Islet precursor cell (in vitro differentiated cells): ENCODE measurements around the gene ANKHD1.

ENCODE experiments used
- DNase-seq: peaks from one replicate; pipeline ENCODE4 v3.0.0-alpha.2; 2018

The ANKHD1 gene

DNA sequence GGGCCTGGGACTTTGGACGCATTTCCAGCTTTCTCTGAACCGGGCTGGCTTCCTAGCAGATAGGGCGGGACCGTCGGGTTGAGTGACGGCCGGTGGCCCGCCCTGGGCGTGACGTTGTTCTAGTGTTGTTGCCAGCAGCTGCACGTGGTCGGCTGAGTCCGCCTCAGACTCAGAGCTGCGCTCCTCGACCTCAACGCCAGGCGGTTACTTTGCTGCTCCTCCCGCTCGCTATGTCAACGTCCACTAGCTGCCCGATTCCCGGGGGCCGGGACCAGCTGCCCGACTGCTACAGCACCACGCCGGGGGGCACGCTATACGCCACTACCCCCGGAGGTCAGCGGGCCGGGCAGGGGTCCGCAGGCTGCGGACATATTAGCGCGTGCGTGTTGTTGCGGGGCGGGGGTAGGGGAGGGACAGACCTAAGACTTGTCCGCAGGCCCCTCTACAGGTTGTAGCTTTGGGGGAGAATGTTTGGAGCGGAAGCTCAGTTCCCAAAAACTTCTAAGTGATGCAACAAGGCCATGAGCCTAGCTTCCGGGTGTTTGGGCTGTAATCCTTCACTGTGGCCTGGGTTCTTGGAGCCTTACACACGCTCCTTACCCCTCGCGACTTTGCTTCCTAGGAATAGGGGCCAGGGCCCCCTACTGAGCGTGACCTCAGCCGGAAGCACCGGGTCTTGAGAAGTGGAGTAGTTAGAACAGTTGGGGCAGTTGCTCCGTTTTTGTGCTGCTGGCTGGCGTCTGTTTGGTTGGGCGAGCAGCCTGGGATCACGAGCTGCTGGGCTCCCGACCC lies 146.1 kb downstream of the ANKHD1 start, which contains the start of gene EIF4EBP3:
EIF4EBP3 (plus strand) TSS at position 155 of the 792 bp plus-strand sequence; CDS start at position 231, 76 bp downstream.
- DNase-seq = peak; percentile 99

DNA sequence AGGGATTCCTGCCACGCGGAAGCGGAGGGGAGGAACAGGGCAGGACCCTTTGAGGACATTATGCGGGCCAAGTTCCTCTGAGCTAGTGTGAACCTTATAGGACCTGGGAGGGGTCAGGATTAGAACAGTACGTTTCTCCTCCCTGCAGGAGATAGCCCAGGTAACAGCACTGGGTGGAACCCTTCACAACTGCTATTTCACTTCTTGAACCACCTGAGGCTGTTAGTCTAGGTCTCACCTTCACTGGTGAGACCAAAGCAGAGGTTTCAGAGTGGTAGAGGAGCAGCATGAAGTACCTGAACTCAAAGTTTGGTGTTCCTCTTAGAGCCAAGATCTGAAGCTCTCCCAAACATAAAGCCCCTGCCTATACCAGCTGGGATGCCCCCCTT lies 146.7 kb downstream of the ANKHD1 start:
- DNase-seq = no peak

DNA sequence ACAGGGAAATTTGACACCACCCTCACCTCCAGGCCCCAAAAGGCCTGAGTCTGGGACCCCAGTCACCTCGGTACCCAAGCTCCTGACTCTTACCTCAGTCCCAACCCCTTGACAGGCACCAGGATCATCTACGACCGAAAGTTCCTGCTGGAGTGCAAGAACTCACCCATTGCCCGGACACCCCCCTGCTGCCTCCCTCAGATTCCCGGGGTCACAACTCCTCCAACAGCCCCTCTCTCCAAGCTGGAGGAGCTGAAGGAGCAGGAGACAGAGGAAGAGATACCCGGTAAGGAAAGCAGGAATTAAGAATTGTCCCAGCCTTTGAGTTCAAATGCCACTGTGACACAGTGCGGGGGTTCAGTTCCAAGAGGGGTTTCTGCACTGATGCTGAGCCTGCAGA lies 147.2 kb downstream of the ANKHD1 start:
- DNase-seq = no peak

DNA sequence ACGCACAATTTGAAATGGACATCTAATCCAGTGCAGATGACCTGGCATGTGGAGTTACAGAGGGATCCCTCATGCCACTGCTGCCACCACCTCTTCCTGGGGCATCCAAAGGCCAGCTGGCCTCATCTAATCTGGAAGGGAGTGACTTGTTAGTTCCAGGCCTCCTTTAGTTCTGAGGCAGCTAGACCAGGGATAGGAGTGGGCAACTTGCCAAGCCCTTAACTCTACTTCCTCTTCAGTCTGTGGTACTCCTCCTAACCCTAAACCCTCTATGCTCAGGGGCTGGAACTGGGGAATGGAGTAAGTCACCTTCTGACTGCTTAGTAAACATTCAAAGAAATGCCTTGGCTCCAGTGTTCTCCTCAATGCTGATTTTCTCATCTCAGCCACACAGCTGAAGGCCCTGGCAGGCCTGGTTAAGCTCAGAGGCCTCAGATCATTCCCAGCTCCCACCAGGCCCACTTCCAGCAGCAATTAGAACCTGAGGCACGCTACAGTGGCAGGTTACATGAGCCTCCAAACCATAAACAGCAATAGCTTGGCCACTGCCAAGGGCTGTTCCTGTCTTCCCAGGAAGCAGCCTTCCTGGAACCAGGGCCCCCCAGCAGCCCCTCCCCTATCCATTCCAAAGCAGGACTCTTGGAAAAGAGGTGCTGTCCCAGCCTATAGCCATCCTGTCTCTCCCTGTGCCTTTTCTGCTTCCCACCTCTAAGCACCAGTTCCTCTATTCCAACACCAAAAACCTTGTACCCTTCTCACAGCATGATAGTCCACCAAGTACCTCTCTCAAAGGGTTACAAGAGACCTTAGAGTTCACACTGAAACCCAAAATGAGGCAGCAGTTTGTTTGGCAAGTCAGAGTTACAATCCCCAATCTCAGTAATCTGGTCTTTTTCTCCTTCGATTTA lies 147.9 kb downstream of the ANKHD1 start:
- DNase-seq = no peak

DNA sequence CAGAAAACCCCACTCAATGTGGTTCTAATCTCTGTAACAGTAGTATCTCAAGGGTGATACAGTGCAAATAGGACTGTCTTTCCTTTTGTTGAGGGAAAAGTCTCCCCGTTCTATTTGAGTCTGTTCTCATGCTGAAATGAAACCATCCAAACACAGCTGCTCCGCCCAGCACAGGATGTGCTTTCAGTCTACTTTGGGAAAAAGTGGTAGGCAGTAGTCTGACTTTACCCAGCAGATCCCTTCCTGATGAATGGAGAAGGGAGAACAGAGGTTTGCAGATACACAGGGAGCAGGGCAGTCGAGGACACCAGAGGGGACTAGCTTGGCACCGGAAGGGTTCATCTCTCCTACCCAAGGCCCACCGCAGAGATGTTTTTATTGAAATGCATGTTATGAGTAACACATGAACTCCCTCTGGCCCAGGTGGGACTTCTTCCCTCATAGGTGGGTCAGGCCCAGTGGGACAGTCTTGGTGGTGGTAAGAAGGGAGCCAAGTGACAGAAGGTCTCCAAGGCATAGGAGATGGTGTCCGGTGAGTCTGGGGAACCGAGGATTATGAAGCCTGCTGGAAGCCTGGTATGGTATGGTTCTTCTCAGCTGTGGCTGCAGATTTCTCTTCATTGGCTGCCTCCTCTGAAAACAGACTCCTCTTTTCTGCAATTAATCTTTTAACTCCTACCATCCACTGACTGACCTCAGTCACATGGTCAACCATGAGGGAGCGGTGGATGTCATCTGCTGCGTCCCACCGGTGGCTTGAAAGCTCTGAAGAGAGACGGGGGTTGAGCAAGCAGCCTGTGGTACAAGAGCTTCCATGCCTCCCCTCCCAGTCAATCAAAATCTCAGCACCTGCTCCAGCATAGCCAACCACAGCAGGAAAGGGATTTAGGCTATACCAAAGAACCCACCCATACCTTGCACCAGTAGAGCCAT lies 148.8 kb downstream of the ANKHD1 start:
- DNase-seq = no peak

DNA sequence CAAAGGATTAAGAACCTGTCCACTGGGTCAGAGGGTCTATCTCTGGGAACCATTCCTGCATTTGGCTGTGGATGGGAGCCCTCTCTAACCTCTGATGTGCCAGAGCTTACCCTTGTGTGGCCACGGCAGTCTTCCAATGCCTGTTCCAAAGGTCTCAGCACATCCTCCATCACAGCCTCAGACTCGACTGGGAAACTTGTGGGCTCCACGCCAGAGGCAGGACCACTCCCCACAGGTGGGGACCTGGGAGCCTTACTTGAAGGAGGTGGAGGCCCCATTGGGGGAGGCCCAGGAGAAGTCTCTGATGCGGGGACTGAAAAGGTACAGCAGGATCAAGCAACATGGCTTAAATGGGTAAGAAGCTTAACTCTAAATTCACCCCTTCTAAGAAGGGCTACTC lies 150.2 kb downstream of the ANKHD1 start:
- no peak for DNase-seq

DNA sequence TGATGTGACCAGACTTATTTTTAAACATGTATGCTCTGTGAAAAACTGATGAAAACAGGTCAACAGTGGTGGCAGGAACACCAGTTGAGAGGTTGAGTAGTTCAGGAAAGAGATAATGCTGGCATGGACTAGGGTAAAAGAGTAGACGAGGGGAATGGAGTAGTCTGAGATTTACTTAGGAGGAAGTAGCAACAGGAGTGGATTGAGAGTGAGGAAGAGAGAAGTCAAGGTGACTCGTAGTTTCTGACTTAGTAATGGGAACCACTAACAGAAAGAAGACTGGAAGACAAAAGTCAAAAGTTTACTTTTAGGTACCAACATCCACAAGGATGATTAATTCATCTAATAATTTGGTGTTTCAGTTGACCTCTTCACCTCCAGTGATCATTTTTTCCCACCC lies 152.0 kb downstream of the ANKHD1 start:
- no peak for DNase-seq

DNA sequence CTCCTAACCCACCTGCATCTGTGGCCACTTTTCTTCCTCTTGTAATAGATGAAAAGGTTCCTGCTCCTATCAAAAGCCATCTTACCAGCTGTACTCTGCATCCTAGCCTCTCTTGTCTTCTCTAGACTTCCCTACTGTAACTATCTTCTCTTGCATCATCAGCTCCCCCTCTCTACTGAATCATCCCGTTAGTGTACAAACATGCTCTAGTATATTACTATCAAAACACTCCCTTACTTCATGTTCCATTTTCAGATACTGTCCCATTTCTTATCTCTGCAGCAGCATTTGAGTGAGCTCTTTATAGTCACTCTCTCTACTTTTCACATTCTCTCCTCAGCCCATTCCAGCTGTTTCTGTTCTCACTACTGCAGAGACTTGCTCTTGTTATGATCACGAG lies 152.8 kb downstream of the ANKHD1 start:
- DNase-seq = no peak

DNA sequence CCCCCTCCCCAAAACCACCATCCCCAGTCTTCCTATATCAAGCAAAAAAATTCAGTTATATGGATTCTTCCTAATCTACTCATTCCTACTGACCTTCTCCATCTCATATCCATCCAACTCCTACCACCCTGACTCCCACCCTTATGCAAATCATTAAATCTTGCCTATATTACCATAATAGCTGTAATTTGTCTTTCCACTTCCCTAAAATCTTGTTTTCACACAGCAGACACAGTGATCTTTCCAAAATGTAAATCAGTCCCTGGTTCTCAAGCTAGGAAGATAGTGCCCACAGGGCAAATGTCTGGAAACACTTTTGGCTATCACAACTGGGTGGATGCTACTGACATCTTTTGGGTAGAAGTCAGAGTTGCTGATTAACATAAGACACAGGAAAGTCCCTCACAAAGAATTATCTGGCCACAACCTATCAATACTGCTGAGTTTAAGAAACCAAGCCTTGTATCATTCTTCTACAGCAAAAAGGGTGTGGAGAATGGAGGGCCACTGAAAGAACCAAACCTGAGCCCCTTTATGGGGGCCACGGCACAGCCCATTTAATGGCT lies 154.2 kb downstream of the ANKHD1 start:
- DNase-seq = no peak

DNA sequence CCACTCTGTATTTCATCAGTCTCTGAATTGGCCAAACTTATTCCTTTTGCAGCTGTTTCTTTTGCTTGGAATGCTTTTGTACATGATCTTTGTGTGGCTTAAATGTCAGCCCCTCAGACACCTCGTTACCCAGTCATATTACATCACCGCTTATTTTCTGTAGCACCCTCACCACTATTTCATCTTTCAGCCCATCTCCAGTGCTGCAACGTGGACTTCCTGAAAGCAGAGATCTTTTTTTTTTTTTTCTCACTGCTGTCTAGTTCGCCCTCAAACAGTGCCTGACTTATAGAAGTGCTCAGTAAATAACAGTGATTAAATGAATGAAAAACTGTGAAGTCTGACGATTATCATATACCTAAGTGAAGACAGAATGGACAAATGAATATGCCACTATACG lies 154.8 kb downstream of the ANKHD1 start:
- DNase-seq = no peak

DNA sequence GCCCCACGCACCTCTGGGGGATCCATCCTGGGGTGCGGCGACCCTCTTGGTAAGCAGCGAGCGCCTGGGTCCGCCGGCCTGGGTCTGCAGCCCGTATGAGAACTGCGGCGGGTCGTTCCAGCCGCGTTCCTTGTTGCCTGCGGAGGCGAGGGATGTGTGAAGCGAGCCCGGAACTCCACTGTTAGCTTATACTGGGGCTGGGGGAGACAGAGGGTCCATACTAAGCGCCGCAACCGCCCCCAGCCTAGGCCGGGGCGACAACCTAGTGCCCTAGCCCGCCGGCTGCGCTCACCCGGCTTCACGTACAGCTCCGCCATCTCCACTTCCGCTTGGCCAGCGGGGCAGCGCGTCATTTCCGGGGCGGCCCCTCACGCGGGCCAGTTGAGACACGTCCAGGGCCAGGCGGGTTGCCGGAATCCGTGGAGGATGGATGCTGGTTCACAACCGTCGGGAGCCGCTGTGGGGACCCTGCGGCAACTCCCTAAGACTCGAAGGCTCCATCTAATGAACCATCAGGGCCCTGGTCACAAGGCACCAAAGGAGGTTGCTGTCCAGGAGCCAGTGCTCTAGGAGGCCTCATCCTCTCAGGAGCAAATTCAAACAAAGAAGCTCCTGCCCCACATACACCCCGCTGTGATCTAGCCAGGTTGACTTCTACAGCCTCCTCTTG lies 155.6 kb downstream of the ANKHD1 start, which contains the start of gene SRA1:
SRA1 (minus strand) TSS at position 338 of the 670 bp plus-strand sequence; CDS start at position 317, 21 bp downstream.
- peak; percentile 96 for DNase-seq

DNA sequence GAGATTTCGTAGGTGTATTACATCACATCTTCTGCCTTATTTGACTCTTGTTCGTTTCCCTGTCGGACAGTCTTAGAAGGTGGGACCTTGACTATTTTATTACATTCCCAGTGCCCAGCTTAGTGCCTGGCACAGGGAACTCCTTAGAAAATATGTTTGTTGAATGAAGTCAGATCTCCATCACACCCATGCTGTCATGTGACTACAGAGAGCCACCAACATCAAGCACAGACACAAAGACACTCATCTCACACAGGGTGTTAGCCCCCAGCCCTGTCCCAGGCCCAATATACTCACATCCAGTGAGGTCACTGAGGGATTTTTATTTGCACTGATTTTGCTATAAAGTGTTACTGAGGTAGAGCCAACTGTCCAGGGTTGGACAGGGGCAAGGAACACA lies 156.3 kb downstream of the ANKHD1 start:
- no peak for DNase-seq

DNA sequence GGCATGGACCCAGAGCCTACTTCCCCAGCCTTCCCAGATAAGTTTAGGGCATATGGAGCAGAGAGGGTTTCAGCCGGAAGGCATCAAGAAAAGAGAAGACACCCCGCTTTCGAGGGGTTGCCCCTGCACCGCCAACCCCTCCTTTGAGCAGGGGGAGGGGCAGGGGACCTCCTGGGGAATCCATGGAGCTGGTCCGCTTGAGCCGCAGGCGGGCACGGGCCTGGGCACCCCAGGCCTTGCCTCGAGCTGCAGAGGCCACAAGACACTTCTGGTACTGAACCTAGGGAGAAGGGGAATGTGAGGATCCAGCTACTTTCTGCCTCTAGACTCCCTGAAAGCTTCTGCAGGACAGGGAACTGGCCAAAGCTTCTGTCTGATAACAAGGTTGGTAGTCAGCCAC lies 156.9 kb downstream of the ANKHD1 start:
- DNase-seq = no peak

DNA sequence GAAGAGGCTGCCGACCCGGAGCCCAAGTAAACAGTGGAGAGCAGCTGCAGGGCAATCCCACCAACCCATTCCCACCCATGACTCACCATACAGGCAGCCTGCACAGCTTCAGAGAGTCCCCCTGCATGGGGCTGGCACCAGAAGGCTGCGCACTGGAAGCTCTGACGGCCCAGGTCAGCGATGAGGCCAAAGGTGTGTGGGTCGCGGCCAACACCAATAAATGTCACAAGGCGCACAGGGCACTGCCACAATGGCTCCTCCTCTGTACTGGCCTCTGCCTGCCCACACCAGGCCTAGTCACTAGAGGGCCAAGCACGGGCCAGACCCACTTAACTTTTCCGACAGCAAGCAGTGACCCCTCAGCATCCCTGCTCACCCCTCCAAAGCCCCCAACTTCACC lies 158.6 kb downstream of the ANKHD1 start:
- DNase-seq = no peak

DNA sequence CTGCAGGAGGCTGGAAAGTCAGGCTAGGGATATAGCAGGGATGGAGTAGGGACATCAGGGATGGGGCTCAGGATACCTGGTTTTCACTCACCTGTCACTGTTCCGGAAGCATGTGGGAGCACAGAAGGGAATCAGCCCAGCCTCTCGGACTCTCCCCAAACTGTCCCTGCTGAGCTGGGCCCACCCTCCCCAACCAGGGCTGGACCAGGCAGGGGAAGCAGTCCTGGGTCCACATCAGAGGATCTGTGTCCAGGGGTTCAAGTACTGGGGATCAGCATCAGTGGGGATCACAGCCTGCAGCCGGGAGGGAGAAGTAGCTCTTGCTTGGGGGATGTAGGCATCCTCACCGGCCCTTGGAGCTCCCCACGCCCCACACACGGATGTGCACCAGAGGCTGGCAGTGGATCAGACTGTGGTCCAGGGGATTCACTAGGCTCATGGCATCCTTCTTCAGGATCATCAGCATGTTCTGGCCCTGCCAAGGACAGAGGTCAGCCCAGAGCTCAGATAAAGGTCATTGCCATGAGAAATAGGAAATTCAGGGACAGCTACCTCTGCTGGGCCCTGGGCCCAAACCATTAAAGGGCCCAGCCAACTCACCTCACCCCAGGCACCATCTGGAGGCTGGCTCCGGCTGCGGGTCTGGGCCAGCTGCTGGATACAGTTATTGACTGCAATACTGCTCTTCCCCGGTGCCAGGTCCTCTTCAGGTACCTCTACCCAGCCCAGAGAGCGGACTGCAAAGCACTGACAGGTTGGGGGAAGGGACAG lies 160.3 kb downstream of the ANKHD1 start:
- DNase-seq = no peak

DNA sequence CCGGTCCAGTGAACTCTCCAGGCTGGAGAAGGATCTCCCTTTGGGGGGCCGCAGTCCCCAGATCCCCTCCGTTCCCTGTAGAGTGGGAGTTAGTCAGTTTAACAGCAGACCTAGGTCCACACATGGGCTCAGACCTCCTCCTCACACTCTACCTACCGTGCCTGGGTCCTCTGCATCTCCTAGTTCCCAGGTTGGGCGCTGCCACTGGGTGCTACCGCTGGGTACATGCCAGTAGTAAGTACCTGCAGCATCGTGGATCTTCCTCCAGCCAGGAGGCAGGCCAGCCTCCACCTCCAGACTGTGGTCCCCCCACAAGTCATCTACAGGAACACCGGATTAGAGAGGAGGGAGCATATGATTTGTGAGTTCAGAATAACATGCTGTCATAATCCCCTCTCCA lies 162.0 kb downstream of the ANKHD1 start:
- DNase-seq = no peak

DNA sequence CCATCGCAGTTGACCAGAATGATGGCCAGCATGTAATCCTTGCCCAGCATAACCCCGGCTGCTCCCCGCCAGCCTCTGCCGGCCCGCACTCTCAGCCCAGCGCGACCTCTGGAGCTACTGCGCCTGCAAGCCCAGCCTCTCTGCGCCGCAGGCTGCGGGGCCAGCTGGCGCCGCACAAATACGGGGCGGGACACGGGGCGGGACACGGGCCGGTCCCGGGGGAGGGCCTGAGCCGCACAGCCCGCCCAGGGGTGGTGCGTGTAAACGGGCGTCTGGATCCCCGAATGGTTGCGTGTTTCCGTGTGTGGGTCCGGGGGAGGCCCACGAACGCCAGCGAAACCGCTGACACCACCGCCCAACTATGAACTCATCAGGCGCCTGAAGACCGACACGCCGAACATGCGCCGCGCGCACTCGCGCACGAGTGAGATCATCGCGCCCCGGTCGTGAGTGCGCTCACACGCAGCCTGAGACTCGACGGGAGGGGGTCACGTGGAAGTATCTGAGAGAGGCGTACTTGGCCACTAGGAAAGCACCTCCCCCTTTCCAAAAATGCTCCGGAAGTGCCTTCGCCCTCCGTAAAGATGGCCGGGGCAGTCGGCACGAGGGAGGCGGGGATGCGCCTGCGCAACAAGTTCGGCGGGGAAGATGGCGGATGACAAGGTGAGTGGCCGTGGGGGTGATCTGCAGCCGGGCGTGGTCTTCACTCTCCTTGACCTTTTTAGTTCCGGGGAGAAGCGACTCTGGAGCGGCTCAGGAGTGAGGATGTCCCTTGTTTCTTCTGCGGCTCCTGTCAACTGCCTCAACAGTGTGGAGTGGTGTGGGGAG lies 162.8 kb downstream of the ANKHD1 start, which contains the start of the genes APBB3 and SLC35A4:
APBB3 (minus strand) TSS at position 403 of the 828 bp plus-strand sequence; CDS start at position 50, 353 bp downstream.
SLC35A4 (plus strand) TSS at position 633 of the 828 bp plus-strand sequence. CDS start 2,342 bp downstream, outside the sequence.
- DNase-seq = peak; percentile 98

DNA sequence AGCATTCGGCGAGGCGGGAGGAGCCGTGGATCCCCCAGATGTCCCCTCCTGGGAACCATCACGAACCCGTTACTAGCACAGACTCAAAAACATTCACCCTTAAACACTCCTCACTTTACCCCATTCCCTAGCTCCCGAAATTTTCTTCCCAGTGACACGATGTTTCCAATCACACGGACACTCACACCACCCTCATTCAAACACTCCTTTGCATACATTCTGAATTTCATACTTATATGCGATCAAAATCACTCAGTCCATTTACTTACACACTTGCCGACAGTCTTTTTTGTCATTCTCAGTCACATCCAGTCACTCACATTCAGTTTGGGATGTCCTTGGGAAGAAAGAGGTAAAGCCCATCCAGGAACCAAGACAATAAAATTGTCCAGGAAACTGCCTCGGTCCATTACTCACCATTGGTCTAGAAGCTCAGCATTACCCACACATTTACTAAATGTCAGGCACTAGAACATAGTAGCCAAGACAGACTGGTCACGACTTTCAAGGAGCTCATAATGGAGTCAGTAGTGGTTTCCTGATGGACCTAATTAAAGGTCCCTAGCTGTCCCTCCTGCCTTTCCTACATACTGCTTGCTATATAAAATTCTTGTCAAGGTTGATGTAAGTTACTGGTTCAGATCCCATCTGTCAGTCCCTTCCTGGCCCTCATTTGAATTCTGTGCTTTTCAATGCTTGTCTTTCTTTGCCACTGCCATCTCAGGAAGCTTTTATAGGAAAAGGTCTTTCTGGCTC lies 163.6 kb downstream of the ANKHD1 start:
- DNase-seq = no peak

DNA sequence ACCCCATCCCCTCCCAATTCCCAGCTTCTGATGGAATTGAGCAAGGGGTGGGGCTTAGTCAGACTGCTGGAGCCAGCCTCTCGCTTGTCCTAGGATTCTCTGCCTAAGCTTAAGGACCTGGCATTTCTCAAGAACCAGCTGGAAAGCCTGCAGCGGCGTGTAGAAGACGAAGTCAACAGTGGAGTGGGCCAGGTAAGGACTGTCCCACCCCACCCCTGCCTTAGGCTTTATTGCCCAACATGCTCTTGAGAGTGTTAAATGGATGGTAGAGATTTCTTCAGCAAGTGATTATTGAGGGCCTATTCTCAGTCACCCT lies 164.1 kb downstream of the ANKHD1 start:
- no peak for DNase-seq
